H9 (cell line): ENCODE data around the gene BCLAF1. TPM values are rescaled to one million over a fixed set of nuclear protein-coding genes. Genes with fewer than 3 reads are reported as not detected.

Experiments
- DNase-seq: peaks from one replicate; pipeline ENCODE4 v3.0.0-alpha.2; 2017
- H2AFZ ChIP-seq: one replicate; pipeline ENCODE4 v1.6.1; 2013; ENCODE audit warnings: mild to moderate bottlenecking, low read length, control low read depth, moderate library complexity
- H2AK5ac ChIP-seq: 2 replicates; pipeline ENCODE4 v1.6.1; 2013; ENCODE audit warnings: low read length, control low read depth, mixed read lengths; ENCODE audit not compliant: insufficient read length
- H2BK120ac ChIP-seq: one replicate; pipeline ENCODE4 v1.6.1; 2013; ENCODE audit warnings: low read depth, mild to moderate bottlenecking, low read length, control low read depth, inconsistent platforms; ENCODE audit not compliant: poor library complexity, severe bottlenecking
- H2BK12ac ChIP-seq: 2 replicates; pipeline ENCODE4 v1.6.1; 2013; ENCODE audit warnings: low read length, control low read depth, mixed read lengths, low read depth; ENCODE audit not compliant: insufficient read length
- H2BK15ac ChIP-seq: 2 replicates; pipeline ENCODE4 v1.6.1; 2013; ENCODE audit warnings: low read depth, low read length, control low read depth
- H2BK20ac ChIP-seq: one replicate; pipeline ENCODE4 v1.6.1; 2013; ENCODE audit warnings: low read depth, mild to moderate bottlenecking, low read length, control low read depth, inconsistent platforms; ENCODE audit not compliant: poor library complexity, severe bottlenecking
- H2BK5ac ChIP-seq: 2 replicates; pipeline ENCODE4 v1.6.1; 2013; ENCODE audit warnings: low read length, control low read depth, mixed read lengths; ENCODE audit not compliant: insufficient read length
- H3K14ac ChIP-seq: 2 replicates; pipeline ENCODE4 v1.6.1; 2013; ENCODE audit warnings: low read length, control low read depth; ENCODE audit not compliant: insufficient read depth
- H3K18ac ChIP-seq: 2 replicates; pipeline ENCODE4 v1.6.1; 2013; ENCODE audit warnings: low read depth, mild to moderate bottlenecking, mixed read lengths, low read length, control low read depth; ENCODE audit not compliant: insufficient read length
- H3K23ac ChIP-seq: 2 replicates; pipeline ENCODE4 v1.6.1; 2013; ENCODE audit warnings: low read length, control low read depth, mixed read lengths, low read depth; ENCODE audit not compliant: insufficient read length
- H3K23me2 ChIP-seq: 2 replicates; pipeline ENCODE4 v1.6.1; 2013; ENCODE audit warnings: low read depth, mild to moderate bottlenecking, mixed read lengths, low read length, control low read depth; ENCODE audit not compliant: insufficient read length, poor library complexity, severe bottlenecking
- H3K27ac ChIP-seq: 2 replicates; pipeline ENCODE4 v1.5.1; 2013; ENCODE audit warnings: low read length, control low read depth, mixed read lengths, low read depth; ENCODE audit not compliant: insufficient read length
- H3K27me3 ChIP-seq: 2 replicates; pipeline ENCODE4 v1.6.1; 2013; ENCODE audit warnings: low read length, control low read depth, inconsistent platforms; ENCODE audit not compliant: insufficient read depth
- H3K4ac ChIP-seq: 2 replicates; pipeline ENCODE4 v1.6.1; 2013; ENCODE audit warnings: low read depth, mild to moderate bottlenecking, control low read depth, inconsistent platforms, low read length, moderate library complexity
- H3K4me1 ChIP-seq: 2 replicates; pipeline ENCODE4 v1.6.1; 2013; ENCODE audit warnings: low read length, control low read depth, inconsistent platforms; ENCODE audit not compliant: insufficient read depth
- H3K4me2 ChIP-seq: 2 replicates; pipeline ENCODE4 v1.6.1; 2013; ENCODE audit warnings: low read length, control low read depth, mixed read lengths; ENCODE audit not compliant: insufficient read length, insufficient read depth
- H3K56ac ChIP-seq: 2 replicates; pipeline ENCODE4 v1.6.1; 2013; ENCODE audit warnings: low read depth, mild to moderate bottlenecking, mixed read lengths, low read length, control low read depth; ENCODE audit not compliant: insufficient read length
- H3K79me1 ChIP-seq: 2 replicates; pipeline ENCODE4 v1.6.1; 2013; ENCODE audit warnings: low read depth, mild to moderate bottlenecking, moderate library complexity, low read length, control low read depth, inconsistent platforms; ENCODE audit not compliant: insufficient read depth, poor library complexity, severe bottlenecking
- H3K79me2 ChIP-seq: 2 replicates; pipeline ENCODE4 v1.6.1; 2013; ENCODE audit warnings: low read length, control low read depth, inconsistent platforms; ENCODE audit not compliant: insufficient read depth
- H3K9ac ChIP-seq: 2 replicates; pipeline ENCODE4 v1.6.1; 2013; ENCODE audit warnings: low read length, control low read depth, mixed read lengths; ENCODE audit not compliant: insufficient read length; ENCODE audit errors: extremely low read depth
- H3K9me3 ChIP-seq: one replicate; pipeline ENCODE4 v1.6.1; 2013; ENCODE audit warnings: low read depth, low read length, inconsistent platforms; ENCODE audit not compliant: control insufficient read depth
- H3T11ph ChIP-seq: one replicate; pipeline ENCODE4 v1.6.1; 2013; ENCODE audit warnings: mild to moderate bottlenecking, low read length, control low read depth, inconsistent platforms
- H4K20me1 ChIP-seq: one replicate; pipeline ENCODE4 v1.6.1; 2013; ENCODE audit not compliant: control insufficient read depth, insufficient read length, insufficient read depth
- H4K5ac ChIP-seq: 2 replicates; pipeline ENCODE4 v1.6.1; 2013; ENCODE audit warnings: low read depth, mild to moderate bottlenecking, mixed read lengths, low read length, control low read depth; ENCODE audit not compliant: insufficient read length
- H4K8ac ChIP-seq: replicated peaks from 2 replicates; pipeline ENCODE4 v1.6.1; 2013; ENCODE audit warnings: low read length, control low read depth, mixed read lengths, low read depth; ENCODE audit not compliant: insufficient read length
- H4K91ac ChIP-seq: 2 replicates; pipeline ENCODE4 v1.6.1; 2013; ENCODE audit warnings: low read depth, mild to moderate bottlenecking, moderate library complexity, mixed read lengths, low read length, control low read depth; ENCODE audit not compliant: insufficient read length
- H3K27ac Mint-ChIP-seq, 3 experiments: 2 replicates in 2 of 3; 3 replicates in 1 of 3; pipeline ENCODE4 v1.8.0; 2020 to 2021; ENCODE audit warnings: mixed read lengths in 3 of 3, mild to moderate bottlenecking in 1 of 3, moderate library complexity in 1 of 3
- H3K27me3 Mint-ChIP-seq: 2 replicates; pipeline ENCODE4 v1.8.0; 2021; ENCODE audit warnings: low read depth, mild to moderate bottlenecking, moderate library complexity, mixed read lengths
- H3K36me3 Mint-ChIP-seq, 3 experiments: 2 replicates in 2 of 3; 3 replicates in 1 of 3; pipeline ENCODE4 v1.8.0; 2020 to 2021; ENCODE audit warnings: low read depth in 3 of 3, mixed read lengths in 3 of 3; ENCODE audit not compliant: insufficient read depth in 1 of 3
- H3K4me1 Mint-ChIP-seq, 2 experiments: 2 replicates each; pipeline ENCODE4 v1.8.0; 2020; ENCODE audit warnings: mixed read lengths in 2 of 2
- H3K4me3 Mint-ChIP-seq, 2 experiments: 2 replicates in 1 of 2; 3 replicates in 1 of 2; pipeline ENCODE4 v1.8.0; 2020 to 2021; ENCODE audit warnings: mild to moderate bottlenecking in 2 of 2, mixed read lengths in 2 of 2, moderate library complexity in 1 of 2
- H3K9me3 Mint-ChIP-seq, 2 experiments: 2 replicates in 1 of 2; 3 replicates in 1 of 2; pipeline ENCODE4 v1.8.0; 2020; ENCODE audit warnings: mild to moderate bottlenecking in 2 of 2, mixed read lengths in 2 of 2, moderate library complexity in 1 of 2
- CTCF ChIP-seq: fragments of 200-600 bp; sonication (generic); conservative IDR thresholded peaks from 3 replicates; pipeline ENCODE4 v1.8.0; 2021; ENCODE audit warnings: antibody characterized with exemption, mild to moderate bottlenecking
- WGBS: extraction: QIAGEN DNeasy Blood & Tissue Kit; methylation state at CpG from one replicate; pipeline ENCODE4 v1.1.7; 2013; ENCODE audit warnings: missing lambda C conversion rate, low lambda C conversion rate, mixed read lengths; ENCODE audit not compliant: insufficient read length; ENCODE audit errors: extremely low coverage; 5-methylcytosine and 5-hydroxymethylcytosine counted together
- total RNA-seq: library from RNA; stranded (reverse); gene quantifications from 2 replicates; pipeline ENCODE4 v1.2.1, GENCODE V29; 2021

BCLAF1 gene
- total RNA-seq, 1 experiment from 2014 or later = 257 TPM

GRCh38 chr6:136274062-136274461 lies 15.6 kb downstream of the BCLAF1 start:
- H3K23ac ChIP-seq = no peak overlapping the region
- H3K79me1 ChIP-seq = no peaks in the 10 kb centered on the region
- Mint-ChIP-seq H3K27me3 (no peaks in the 10 kb centered on the region), H3K9me3 (peaks cover 2 to 3% of the 10 kb centered on the region in 2 experiments; a peak in 1 of 5 replicates), H3K27ac (no peak overlapping the region), H3K4me3 (no peak overlapping the region), H3K4me1 (no peaks in the 10 kb centered on the region), H3K36me3 (peaks cover 57 to 84% (median 83%) of the 10 kb centered on the region in 3 experiments; a peak in 6 of 7 replicates)
- H2BK5ac ChIP-seq = no peak overlapping the region
- H3K23me2 ChIP-seq = no peaks in the 10 kb centered on the region
- WGBS = no CpG with 5 or more reads among the region's 1 CpG
- no peaks in the 10 kb centered on the region for H3K4me1 ChIP-seq
- no peak for DNase-seq
- H4K8ac ChIP-seq = no peak overlapping the region
- no peak overlapping the region for H3K14ac ChIP-seq
- no peak overlapping the region for H2BK20ac ChIP-seq
- no peak overlapping the region for H2BK12ac ChIP-seq
- H2BK120ac ChIP-seq = no peak overlapping the region
- TF ChIP-seq CTCF = no peak
- H3K56ac ChIP-seq = no peak overlapping the region
- H2BK15ac ChIP-seq = no peak overlapping the region
- H2AFZ ChIP-seq = no peak overlapping the region
- no peaks in the 10 kb centered on the region for H4K20me1 ChIP-seq
- H3K4me2 ChIP-seq = no peak overlapping the region
- no peak overlapping the region for H2AK5ac ChIP-seq
- no peaks in the 10 kb centered on the region for H3K9me3 ChIP-seq
- H4K5ac ChIP-seq = no peak overlapping the region
- no peak overlapping the region for H3K9ac ChIP-seq
- H3T11ph ChIP-seq = no peak overlapping the region
- no peak overlapping the region for H4K91ac ChIP-seq
- no peak overlapping the region for H3K18ac ChIP-seq
- no peaks in the 10 kb centered on the region for H3K27me3 ChIP-seq
- H3K27ac ChIP-seq = no peak overlapping the region
- peaks cover 3% of the 10 kb centered on the region; the same call in 1 of the 2 replicates for H3K79me2 ChIP-seq
- no peak overlapping the region for H3K4ac ChIP-seq
